Measurements from ENCODE around the gene LGR6. TPM values are rescaled to one million over a fixed set of nuclear protein-coding genes. Genes with fewer than 3 reads are reported as not detected.

The LGR6 gene
- total RNA-seq, 1 donor from 2014 or later = 1.8 TPM

DNA sequence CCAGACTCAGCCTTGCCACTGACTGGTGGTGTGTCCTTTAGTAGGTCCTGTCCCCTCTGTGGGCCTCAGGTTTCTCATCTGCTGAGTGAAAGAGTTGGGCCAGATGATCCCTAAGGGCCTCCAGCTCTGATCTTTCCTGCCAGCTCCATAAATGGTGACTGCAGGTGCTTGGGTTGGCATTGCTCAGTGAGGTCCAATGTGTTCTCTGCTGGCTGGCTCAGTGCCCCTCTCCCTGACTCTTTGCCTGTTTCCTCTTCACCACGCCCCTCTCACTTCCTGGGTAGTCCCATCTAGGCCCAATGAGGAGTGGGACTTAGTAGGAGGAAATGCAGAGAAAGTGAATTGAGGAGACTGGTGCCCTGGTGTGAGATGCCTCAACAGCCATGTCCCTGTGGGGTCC lies 111.6 kb downstream of the LGR6 start:
- Mint-ChIP-seq H3K9me3 (ENCODE audit: low read depth) (no peaks in the 10 kb centered on the region), H3K36me3 (ENCODE audit: low read depth) (no peaks in the 10 kb centered on the region), H3K4me3 (ENCODE audit: unreplicated experiment) (no peak overlapping the region), H3K4me1 (ENCODE audit: low read depth) (peaks cover 12% of the 10 kb centered on the region), H3K27ac (ENCODE audit: unreplicated experiment) (no peak overlapping the region), H3K27me3 (ENCODE audit: low read depth) (peaks cover 4% of the 10 kb centered on the region)
- TF ChIP-seq, protein P1, sequence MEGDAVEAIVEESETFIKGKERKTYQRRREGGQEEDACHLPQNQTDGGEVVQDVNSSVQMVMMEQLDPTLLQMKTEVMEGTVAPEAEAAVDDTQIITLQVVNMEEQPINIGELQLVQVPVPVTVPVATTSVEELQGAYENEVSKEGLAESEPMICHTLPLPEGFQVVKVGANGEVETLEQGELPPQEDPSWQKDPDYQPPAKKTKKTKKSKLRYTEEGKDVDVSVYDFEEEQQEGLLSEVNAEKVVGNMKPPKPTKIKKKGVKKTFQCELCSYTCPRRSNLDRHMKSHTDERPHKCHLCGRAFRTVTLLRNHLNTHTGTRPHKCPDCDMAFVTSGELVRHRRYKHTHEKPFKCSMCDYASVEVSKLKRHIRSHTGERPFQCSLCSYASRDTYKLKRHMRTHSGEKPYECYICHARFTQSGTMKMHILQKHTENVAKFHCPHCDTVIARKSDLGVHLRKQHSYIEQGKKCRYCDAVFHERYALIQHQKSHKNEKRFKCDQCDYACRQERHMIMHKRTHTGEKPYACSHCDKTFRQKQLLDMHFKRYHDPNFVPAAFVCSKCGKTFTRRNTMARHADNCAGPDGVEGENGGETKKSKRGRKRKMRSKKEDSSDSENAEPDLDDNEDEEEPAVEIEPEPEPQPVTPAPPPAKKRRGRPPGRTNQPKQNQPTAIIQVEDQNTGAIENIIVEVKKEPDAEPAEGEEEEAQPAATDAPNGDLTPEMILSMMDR (IDR thresholded peaks at IDR 0.05) = no peak
- DNase-seq (ENCODE audit: low spot score) = no peak

DNA sequence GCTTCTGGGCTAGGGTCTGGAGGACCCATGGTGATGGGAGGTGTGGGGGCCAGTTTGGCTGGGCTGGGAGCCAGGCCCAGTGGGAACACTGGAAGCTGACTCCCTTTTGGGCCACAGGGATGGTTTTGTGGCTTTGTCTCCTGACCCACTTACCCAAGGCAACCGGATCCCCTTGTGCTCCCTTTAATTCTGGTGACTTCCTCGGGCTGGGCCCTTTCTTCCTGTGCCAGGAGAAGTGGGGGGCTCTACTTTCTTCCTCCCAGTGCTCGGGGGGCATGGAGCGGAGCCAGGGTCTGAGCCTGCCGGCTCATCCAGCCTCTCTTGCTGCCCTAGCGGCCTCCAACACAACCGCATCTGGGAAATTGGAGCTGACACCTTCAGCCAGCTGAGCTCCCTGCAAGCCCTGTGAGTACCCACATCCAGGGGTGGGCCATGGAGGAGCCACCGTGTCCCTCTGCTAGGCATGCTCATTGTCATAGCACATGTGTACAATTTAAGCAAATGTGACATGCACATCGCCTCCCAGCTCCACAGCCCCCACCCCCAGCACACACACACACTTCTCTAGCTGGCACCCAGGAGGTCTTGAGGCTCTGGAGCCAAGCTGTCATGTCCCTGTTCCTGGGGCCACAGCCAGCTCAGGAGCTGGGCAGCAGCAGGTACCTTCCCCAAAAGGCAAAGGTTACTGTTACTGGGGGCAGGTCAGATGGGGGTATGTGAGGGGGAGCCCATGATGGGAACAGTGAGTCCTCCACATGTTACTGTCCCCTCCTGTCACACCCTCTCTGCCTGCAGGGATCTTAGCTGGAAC lies 113.1 kb downstream of the LGR6 start:
- H3K9me3 Mint-ChIP-seq (ENCODE audit: low read depth) = no peaks in the 10 kb centered on the region
- no peaks in the 10 kb centered on the region for H3K36me3 Mint-ChIP-seq (ENCODE audit: low read depth)
- DNase-seq (ENCODE audit: low spot score) = no peak
- peaks cover 19% of the 10 kb centered on the region for H3K4me1 Mint-ChIP-seq (ENCODE audit: low read depth)
- TF ChIP-seq, protein P1 (IDR thresholded peaks at IDR 0.05) = no peak
- no peak overlapping the region for H3K27ac Mint-ChIP-seq (ENCODE audit: unreplicated experiment)
- H3K27me3 Mint-ChIP-seq (ENCODE audit: low read depth) = no peaks in the 10 kb centered on the region
- no peak overlapping the region for H3K4me3 Mint-ChIP-seq (ENCODE audit: unreplicated experiment)

DNA sequence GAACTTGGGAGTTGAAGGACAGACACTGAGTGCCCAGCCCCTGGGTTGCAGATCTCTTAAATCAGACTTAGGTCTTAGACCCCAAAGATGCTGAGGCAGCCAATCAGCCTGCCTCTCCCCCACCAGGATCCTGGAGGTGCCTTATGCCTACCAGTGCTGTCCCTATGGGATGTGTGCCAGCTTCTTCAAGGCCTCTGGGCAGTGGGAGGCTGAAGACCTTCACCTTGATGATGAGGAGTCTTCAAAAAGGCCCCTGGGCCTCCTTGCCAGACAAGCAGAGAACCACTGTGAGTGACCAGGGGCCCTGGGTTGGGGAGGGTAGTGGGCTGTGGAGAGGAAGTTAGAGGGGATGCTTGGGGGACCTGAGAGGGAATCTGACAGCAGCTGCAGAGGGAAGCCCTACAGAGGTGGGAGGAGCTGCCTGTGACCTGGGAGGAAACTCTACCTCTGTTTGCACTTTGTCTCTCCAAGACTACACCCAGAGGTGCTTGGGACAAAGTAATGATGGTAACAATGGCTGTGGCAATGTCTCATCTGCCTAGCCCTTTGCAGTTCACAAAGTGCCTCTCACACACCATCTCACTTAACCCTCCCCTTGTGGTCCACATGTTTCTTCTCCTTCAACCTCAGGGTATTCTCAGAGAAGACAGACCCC lies 116.6 kb downstream of the LGR6 start:
- no peaks in the 10 kb centered on the region for H3K36me3 Mint-ChIP-seq (ENCODE audit: low read depth)
- no peaks in the 10 kb centered on the region for H3K9me3 Mint-ChIP-seq (ENCODE audit: low read depth)
- DNase-seq (ENCODE audit: low spot score) = no peak
- no peak overlapping the region for H3K27ac Mint-ChIP-seq (ENCODE audit: unreplicated experiment)
- no peaks in the 10 kb centered on the region for H3K27me3 Mint-ChIP-seq (ENCODE audit: low read depth)
- TF ChIP-seq, protein P1 (IDR thresholded peaks at IDR 0.05) = no peak
- no peak overlapping the region for H3K4me3 Mint-ChIP-seq (ENCODE audit: unreplicated experiment)
- H3K4me1 Mint-ChIP-seq (ENCODE audit: low read depth) = peaks cover 15% of the 10 kb centered on the region

DNA sequence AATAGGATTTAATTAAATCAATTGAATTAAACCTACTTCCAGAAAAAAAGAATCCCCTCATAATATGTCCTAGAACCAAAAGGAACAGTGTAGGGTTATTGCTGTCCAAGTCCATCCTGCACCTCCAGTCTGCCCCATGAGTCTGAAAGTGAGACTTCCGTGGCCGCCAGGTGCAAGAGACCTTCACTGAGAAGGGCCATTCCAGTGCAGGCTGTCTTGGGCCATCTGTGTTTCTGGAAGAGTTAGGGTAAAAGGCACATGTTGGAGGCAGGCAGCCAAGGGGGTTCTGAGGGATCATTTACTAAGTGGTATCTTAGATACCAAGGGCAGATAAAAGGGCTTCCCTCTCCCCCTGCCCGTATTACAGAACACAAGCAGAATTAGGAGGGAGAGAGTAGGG lies 117.1 kb downstream of the LGR6 start:
- Mint-ChIP-seq H3K4me3 (ENCODE audit: unreplicated experiment) (no peak overlapping the region), H3K27ac (ENCODE audit: unreplicated experiment) (no peak overlapping the region), H3K9me3 (ENCODE audit: low read depth) (no peaks in the 10 kb centered on the region), H3K4me1 (ENCODE audit: low read depth) (peaks cover 15% of the 10 kb centered on the region), H3K36me3 (ENCODE audit: low read depth) (no peaks in the 10 kb centered on the region), H3K27me3 (ENCODE audit: low read depth) (no peaks in the 10 kb centered on the region)
- TF ChIP-seq, protein P1 (IDR thresholded peaks at IDR 0.05) = no peak
- DNase-seq (ENCODE audit: low spot score) = no peak

DNA sequence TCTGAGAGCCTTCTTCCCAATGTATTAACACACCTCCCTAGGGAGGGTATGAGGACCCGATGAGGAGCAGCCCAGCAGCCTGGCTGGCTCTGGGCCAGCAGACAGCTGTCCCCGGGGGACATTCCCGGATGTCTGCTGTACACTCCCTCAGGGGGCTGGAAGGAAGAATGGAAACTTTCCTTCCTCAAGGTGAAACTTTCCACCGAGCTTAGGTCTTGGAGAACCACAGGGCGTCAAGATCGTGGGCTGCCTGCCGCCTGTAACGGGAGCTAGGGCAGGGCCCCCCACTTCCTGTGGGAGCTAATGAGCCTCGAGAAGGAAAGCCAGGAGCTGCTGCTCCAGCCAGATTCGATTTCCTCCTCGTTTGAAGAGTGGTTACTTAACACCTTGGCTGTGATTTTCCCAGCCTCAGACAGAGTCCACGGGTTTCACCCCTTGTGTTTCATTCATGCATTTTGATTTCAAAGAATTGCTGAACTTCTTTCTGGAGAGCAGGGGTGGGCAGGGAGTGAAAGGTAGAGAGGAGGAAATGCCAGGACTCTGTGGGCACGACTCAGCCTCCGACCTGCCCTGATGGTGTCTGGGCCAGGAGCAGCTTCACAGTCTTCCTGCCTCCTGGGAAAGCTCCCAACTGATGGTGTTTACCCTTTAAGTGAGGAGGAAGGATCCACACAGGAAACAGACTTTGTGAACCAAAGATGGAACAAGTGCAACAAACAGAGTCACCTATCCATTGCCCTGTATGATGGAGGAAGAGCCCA lies 118.5 kb downstream of the LGR6 start:
- no peaks in the 10 kb centered on the region for H3K9me3 Mint-ChIP-seq (ENCODE audit: low read depth)
- no peak overlapping the region for H3K4me3 Mint-ChIP-seq (ENCODE audit: unreplicated experiment)
- no peaks in the 10 kb centered on the region for H3K36me3 Mint-ChIP-seq (ENCODE audit: low read depth)

More for the DNA sequence above, 118.5 kb downstream of the LGR6 start:
- H3K27me3 Mint-ChIP-seq (ENCODE audit: low read depth) = peaks cover under 1% of the 10 kb centered on the region
- peaks cover 15% of the 10 kb centered on the region for H3K4me1 Mint-ChIP-seq (ENCODE audit: low read depth)
- TF ChIP-seq, protein P1 (IDR thresholded peaks at IDR 0.05) = no peak
- H3K27ac Mint-ChIP-seq (ENCODE audit: unreplicated experiment) = peak overlapping the region; percentile 12
- no peak for DNase-seq (ENCODE audit: low spot score)
